Midbrain (tissue), 1 donor: Measurements from ENCODE around the gene KIAA0513.
"Not testable (repeated sequence)": the region's sequence is repeated elsewhere in the genome, so short reads cannot be mapped to it uniquely, and the experiment has no call there.

ENCODE experiments used
- DNase-seq: peaks from one replicate; lab custom pipeline; 2025; lab: John Stamatoyannopoulos, UW

KIAA0513 gene

DNA sequence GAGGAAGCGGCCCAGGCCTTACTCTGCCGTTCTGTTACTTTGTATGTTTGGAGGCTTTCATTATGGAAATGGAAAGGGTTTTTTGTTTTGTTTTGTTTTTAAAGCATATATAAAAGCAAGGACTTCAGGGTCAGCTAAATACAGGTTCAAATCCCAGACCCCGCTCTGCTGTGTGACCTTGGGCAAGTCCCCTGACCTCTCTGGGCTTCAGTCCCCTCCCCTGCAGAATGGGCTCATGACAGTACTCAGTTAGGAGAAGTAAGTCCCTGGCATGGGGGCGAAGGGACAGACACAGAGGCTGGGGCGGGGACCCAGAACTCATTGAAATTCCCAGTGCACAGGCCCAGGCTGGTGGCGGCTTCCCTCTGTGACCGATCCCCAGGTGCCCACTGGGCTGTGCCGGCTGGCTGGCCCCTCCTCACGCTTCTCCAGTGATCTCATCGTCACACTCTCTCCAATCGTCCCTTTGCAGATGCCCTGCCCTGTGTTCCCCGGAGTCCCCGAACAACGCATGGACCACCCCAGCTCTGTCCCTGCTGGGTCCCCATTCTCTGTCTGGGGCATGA lies 85.7 kb downstream of the KIAA0513 start:
- DNase-seq: no peak

DNA sequence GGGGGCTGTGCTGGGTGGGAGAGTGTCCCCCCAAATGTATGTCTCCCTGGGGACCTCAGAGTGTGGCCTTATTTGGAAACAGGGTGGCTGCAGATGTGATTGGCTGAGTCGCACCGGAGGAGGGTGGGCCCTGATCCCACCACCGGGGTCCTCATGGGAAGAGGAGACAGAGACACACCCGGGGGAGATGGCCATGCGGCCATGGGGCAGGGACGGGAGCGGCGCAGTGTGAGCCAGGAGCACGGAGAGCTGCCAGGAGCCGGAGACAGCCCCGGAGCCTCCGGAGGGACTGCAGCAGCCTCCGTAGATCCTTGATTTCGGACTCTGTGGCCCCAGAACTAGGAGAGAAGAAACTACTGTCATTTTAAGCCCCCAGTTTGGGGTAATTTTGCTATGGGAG lies 86.3 kb downstream of the KIAA0513 start:
- DNase-seq: no peak

DNA sequence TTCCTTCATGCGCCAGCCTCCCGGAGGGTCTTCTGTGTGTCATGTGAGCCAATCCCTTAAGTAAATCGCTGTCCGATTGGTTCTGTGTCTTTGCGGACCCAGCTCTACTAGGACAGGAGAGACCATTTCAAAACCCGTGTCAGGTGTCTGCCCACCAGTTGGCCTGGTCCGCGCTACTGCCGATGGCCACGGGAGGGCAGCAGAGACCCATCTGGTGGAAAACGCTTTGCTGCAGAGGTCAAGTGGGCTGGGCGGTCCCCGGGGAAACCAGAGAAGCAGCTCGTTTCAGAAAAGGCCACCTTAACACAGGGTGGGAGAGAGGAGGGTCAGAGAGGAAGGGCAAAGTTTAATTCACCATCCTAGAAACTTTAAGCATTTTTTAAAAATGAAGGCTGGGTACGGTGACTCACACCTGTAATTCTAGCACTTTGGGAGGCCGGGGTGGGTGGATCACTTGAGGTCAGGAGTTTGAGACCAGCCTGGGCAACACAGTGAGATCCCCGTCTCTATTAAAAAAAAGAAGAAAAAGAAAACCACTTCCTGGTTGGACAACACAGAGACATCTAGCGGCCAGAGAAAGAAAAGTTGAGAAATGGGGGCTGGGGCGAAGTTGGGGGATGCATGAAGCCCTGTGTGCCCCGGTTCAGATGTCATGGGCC lies 87.4 kb downstream of the KIAA0513 start:
- peak; percentile 82 for DNase-seq

DNA sequence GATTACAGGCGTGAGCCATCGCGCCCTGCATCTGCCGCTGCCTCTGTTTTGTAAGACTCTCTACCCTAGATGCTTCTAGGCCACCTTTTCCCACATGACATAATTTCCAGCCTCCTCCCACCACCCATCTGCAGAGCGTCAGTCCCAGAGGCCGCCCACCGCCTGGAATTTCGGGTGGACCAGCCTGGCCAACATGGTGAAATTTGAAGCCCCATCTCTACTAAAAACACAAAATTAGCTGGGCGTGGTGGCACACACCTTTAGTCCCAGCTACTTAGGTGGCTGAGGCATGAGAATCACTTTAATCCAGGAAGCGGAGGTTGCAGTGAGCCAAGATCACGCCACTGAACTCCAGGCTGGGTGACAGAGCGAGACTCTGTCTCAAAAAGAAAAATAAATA lies 89.8 kb downstream of the KIAA0513 start:
- no peak for DNase-seq

- no peak for DNase-seq
These were observed 92.4 kb downstream of the KIAA0513 start for GRCh38 chr16:85120006-85120340.

DNA sequence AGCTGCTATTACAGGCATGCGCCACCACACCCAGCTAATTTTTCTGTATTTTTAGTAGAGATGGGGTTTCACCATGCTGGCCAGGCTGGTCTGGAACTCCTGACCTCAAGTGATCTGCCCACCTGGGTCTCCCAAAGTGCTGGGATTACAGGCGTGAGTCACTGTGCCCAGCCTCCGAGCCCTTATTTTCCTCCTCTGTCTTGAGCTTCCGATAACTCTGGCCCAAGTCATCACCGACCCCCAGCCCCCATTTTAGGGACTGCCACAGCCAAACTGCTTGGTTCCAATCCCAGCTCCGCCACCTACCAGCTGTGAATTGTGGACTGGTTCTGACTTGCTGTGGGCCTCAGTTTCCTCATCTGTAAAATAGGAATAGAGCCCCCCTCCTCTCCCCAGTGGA lies 95.8 kb downstream of the KIAA0513 start:
- DNase-seq: not testable (repeated sequence)

DNA sequence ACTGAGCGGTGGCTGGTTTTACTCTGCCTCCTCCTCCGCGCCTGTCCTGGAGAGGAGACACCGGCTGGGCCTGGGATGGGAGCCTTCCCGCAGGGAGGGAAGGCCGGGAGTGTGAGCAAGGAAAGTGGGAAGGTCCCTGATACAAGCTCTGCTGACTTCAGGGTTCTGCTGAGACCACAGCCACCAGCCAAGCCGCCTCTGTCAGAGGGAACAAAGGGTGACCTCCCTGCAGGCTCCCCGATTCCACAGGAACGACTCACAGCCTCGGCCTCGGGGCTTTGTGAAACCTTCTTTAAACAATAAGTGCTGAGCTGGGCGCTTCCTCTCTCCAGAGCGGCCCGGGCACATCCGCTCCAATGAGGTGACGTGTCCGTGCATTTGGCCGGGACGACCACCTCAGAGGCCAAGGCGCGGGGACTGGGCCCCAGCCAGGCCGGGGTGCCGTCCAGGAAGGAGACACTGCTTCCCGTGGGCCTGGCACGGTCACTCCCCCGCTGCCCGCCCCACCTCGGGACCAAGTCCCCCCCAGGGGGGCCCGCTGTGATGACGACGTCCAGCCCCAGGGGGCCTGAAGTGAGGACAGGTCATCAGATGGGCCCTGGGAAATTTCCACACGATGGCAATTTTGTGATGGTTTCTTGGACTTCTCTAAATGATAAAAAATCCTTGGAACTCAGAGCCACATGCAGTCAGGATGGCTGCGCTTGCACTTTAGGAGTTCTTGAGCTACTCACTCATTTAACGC lies 96.5 kb downstream of the KIAA0513 start:
- peak; percentile 59 for DNase-seq

- no peak for DNase-seq
These were observed 97.2 kb downstream of the KIAA0513 start for GRCh38 chr16:85124636-85125346.

DNA sequence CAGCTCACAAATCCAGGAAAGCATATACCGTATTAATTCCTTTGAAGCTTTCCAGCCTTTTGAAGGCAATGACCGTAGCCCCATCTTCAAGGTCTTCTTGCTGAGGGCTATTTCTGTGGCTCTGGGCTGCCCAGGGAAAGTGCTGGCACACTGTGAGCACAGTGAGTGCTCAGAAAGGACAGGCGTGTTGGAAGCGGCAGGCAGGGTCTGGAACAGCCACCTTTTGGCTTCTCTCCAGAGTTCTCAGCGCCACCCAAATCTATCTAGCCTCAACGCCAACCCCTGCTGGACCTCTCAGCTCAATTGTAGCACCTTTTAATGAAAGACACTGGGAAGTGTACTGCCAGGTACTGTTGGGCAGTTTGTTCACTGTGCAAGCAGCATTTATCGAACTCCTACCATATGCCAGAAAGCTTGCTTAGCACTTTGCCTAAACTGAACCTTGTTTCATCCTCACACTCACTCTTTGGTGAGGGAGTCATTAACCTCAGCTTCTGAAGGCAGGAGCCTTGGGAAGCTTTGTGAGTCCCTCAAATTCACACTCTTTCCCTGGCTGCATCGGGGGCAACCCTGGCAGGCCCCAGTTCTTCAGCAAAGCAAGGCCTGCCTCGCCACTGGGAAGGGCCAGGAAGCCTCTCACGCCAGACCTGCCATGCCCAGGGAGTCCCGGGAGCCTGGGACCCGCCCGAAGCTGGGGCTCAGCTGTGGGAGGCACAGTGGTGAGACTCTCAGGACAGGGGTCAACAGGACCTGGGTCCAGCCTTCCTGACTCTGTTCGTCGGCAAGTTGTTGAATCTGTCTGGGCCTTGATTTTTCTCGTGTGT lies 98.2 kb downstream of the KIAA0513 start:
- DNase-seq: no peak

DNA sequence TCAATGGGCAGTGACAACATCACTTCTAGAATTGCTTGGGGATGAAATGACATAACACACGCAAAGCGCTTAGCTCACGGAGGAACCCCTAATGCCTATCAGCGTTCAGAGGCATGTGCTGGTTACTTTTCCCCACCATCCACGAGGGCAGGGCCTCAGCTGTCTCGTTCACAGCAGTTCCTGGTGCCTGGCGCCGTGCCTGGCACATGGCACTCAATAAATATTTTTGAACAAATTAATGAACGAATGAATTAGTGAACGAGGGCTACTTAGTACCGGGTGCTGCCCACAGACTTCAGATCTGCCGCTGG lies 98.8 kb downstream of the KIAA0513 start:
- DNase-seq: no peak

DNA sequence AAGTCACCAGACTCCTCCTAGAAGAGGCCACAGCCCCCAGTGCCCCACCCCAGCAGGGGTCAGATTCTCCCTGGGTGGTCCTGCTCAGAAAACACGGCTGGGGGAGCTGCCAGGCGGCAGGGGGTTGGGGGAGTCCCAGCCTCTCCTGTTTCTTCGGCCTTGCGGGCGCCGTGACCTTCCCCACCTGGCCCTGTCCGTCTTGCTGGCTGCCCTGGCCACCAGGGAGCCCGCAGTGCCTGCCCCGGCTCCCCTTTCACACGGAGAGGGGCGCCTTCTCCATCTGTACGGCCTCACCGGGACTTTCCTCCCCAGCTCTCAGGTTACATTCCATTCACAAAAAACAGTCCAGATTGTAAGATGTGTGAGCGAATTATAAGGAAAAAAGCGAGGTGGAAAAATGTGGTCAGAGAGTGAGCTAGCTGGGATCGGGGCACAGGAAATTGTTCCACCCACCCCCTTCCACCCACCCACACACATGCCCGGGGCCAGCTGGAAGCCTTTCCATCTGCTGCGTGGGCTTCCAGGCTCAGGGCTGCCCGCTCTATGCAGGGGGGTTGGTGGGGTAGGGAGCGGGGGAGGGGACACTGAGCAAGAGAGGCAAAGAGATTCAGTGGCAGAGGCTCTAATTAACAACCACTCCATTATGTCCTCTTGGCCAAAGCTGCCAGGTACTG lies 99.2 kb downstream of the KIAA0513 start:
- peak; percentile 19 for DNase-seq

- no peak for DNase-seq
These were observed 99.8 kb downstream of the KIAA0513 start for GRCh38 chr16:85127379-85127723.

DNA sequence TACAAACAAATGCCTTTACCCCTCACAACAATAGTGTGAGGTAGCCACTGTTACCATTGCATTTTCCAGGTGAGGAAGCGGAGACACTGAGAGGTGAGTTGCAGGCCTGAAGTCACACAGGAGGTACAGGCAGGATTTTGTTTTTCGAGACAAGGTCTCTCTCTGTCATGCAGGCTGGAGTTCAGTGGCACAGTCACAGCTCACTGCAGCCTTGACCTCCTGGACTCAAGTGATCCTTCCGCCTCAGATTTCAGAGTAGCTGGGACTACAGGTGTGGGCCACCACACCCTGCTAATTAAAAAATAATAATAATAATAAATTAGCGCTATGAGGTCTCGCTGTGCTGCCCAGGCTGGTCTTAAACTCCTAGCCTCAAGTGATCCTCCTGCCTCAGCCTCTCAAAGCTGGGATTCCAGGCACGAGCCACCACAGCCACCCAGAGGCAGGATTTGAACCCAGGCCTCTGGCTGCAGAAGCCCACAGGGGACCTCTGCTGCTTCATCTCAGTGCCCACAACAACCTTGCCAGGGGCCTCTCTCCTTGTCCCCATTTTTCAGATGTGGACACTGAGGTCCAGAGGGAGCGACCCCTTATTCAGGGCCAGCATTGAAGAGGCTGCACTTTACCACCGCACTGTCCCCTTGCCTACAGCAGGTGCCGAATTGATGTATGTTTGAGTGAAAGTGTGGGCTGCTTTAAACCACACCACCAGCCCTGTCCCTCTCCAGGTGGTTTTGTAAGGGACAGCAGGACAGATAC lies 100.7 kb downstream of the KIAA0513 start:
- no peak for DNase-seq

- DNase-seq: peak; percentile 43
These were observed 102.5 kb downstream of the KIAA0513 start for GRCh38 chr16:85129876-85130704.

DNA sequence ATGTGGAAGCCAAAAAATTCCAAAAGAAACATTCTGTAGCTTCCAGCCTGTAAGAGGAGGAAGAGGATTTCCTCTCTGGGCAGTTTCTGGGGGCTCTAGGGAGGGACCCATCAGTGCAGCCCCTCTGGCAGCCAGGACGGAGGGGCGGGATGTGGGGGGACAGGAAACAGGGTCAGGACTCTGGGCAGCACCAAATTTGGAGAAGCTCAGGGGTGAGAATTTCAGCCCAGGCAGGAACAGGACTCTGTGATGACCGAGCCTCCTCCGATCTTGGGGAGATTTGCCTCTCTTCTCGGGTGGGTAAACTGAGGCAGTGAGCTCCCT lies 103.1 kb downstream of the KIAA0513 start:
- no peak for DNase-seq

GRCh38 chr16:85132456-85133289 lies 105.1 kb downstream of the KIAA0513 start:
- no peak for DNase-seq

- no peak for DNase-seq
These were observed 105.7 kb downstream of the KIAA0513 start for GRCh38 chr16:85133290-85133599.

DNA sequence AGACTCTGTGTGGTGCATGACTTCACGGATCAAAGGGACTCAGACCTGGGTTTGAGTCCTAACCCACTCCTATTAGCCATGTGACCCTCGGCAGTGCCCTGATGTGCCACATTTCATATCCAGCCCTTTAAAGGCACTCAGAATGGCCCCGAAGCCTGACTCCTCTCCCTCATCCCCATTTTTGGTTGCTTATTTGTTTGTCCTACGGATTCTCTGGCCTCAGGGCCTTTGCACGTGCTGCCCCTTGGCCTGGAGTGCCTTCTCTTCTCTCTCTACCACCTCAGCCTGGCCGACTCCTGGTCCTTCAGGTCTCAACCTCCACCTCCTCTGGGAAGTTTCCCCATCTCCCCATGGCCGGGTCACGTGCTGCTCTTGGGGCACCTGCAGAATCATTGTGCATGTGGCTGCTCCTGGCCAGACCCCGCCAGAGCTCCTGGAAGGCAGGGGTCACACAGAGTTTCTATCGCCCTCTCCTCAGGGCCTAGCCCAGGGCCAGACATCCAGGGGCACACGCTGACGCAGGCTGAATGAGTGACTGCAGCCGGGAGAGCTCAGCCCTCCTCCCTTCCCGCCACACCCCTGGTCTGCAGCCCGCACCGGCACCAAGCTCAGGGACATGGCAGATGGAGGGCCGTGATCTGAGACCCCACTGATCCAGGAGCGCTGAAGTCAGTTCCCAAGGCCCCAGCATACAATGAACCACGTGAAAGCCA lies 106.6 kb downstream of the KIAA0513 start:
- DNase-seq: no peak

- DNase-seq: no peak
These were observed 107.2 kb downstream of the KIAA0513 start for GRCh38 chr16:85134789-85135142.
